ENCODE measurements around the gene RNF26.

RNF26 gene

DNA sequence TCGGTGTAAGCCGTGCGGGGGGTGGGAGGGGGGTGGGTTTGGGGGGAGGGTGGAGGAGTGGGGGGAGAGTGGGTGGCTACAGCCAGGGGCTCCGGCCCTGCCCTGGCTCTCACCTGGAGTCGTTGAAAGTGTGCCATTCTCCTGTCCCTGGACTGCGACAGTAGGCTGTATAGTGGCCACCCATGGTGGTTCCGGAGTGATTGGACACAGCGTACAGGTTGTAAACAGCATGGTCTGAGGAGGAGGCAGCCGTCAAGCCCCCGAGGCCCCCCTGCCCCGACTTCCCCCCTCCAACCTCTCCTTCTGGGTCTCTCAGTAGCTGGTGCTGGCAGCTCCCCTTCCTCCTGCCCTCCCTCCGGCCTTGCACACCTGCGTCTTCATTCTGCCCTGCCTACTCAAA lies 22.7 kb downstream of the RNF26 start:
- H3K9me3 ChIP-seq (ENCODE audit: control extremely low read depth in 1 of 5, control insufficient read depth in 4 of 5, insufficient read depth in 2 of 5, low read depth in 1 of 5, low read length in 4 of 5): no peaks in the 10 kb centered on the region
- ChIA-PET CTCF (interaction anchor here (0.7 to 5.1 kb wide), 13 partner anchors 8 to 175 kb away, joined by 3 to 132 read pairs (median 4); partner anchors contain the start of genes MFRP and USP2), POLR2A (no interaction called here)
- H3K27ac ChIP-seq (ENCODE audit: insufficient read depth in 1 of 2, low read depth in 1 of 2, low read length in 2 of 2, poor library complexity in 1 of 2, severe bottlenecking in 2 of 2): no peak overlapping the region
- no peak for DNase-seq
- peak overlapping the region in 3 of 7 experiments; percentile 71 to 94 (median 75) for H3K4me3 ChIP-seq (ENCODE audit: control insufficient read depth in 1 of 7, extremely low read depth in 1 of 7, insufficient read depth in 4 of 7, low read depth in 2 of 7, low read length in 6 of 7)
- no peaks in the 10 kb centered on the region for H3K36me3 ChIP-seq (ENCODE audit: control insufficient read depth in 4 of 4, insufficient read depth in 4 of 4, low read length in 3 of 4)
- peaks cover 0 to 25% (median 14%) of the 10 kb centered on the region in 4 experiments for H3K4me1 ChIP-seq (ENCODE audit: control extremely low read depth in 1 of 4, control insufficient read depth in 4 of 4, insufficient read depth in 4 of 4, low read length in 3 of 4)
- 74% methylated on average over 5 of the region's 13 CpGs for WGBS (ENCODE audit: insufficient coverage)
- H3K27me3 ChIP-seq (replicated peaks in 2 of 5; ENCODE audit: control insufficient read depth in 4 of 5, insufficient read depth in 5 of 5, low read length in 4 of 5): peaks cover 0 to 15% (median 12%) of the 10 kb centered on the region in 5 experiments

DNA sequence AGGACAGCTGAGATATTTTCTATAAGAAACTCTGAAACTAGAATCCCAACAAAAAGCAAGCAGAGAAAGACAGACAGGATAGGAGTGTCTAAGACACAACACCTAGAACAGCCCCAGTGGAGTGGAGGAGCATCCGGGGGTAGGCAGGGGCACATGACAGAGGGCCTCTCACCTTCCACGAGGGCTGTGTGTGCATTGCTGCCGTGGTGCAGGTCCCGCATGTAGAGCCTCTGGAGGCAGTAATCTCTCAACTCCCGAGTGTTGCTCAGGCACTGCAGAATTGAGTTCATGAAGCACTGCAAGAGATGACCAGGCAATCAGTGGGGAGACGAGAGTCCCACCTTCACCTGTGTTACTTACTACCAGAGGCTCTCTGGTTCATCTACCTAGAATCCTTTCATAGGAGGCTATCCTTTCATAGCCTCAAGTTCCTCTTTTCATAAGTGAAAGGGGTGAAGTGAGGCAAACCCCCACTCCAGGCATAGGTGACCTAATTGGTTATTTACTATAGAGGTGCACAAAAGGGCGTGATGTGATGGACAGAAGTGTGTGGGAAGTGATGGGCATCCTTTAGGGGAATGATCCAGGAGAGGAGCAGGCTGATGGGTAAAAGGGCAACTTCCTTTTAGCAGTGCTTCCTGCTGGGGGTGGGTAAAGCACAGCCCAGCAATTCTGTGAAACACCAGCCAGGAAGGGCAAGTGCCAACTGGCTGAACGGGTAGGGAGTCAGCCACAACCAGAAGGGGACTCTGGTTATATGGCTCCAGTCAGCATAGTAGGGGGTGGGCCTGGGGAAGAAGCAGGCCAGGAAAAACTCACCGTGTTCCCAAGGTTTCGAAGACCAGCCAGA lies 25.3 kb downstream of the RNF26 start:
- CTCF ChIA-PET: interaction anchor here (1.1 to 5.1 kb wide), 4 partner anchors 8 to 116 kb away, joined by 4 to 132 read pairs (median 42); partner anchors contain the start of gene USP2
- POLR2A ChIA-PET: no interaction called here
- peak in 2 of 3 donors; percentile 64 to 70 for DNase-seq
- Histone ChIP-seq H3K36me3 (ENCODE audit: control insufficient read depth in 4 of 4, insufficient read depth in 4 of 4, low read length in 3 of 4) (no peaks in the 10 kb centered on the region), H3K9me3 (ENCODE audit: control extremely low read depth in 1 of 5, control insufficient read depth in 4 of 5, insufficient read depth in 2 of 5, low read depth in 1 of 5, low read length in 4 of 5) (no peaks in the 10 kb centered on the region), H3K27ac (ENCODE audit: insufficient read depth in 1 of 2, low read depth in 1 of 2, low read length in 2 of 2, poor library complexity in 1 of 2, severe bottlenecking in 2 of 2) (no peak overlapping the region), H3K4me1 (ENCODE audit: control extremely low read depth in 1 of 4, control insufficient read depth in 4 of 4, insufficient read depth in 4 of 4, low read length in 3 of 4) (peaks cover 0 to 39% (median 25%) of the 10 kb centered on the region in 4 experiments), H3K27me3 (replicated peaks in 2 of 5; ENCODE audit: control insufficient read depth in 4 of 5, insufficient read depth in 5 of 5, low read length in 4 of 5) (peaks cover 0 to 37% (median 15%) of the 10 kb centered on the region in 5 experiments), H3K4me3 (ENCODE audit: control insufficient read depth in 1 of 7, extremely low read depth in 1 of 7, insufficient read depth in 4 of 7, low read depth in 2 of 7, low read length in 6 of 7) (peak overlapping the region in 1 of 7 experiments; percentile 19)
- WGBS (ENCODE audit: insufficient coverage): 78% methylated on average over 10 of the region's 10 CpGs

DNA sequence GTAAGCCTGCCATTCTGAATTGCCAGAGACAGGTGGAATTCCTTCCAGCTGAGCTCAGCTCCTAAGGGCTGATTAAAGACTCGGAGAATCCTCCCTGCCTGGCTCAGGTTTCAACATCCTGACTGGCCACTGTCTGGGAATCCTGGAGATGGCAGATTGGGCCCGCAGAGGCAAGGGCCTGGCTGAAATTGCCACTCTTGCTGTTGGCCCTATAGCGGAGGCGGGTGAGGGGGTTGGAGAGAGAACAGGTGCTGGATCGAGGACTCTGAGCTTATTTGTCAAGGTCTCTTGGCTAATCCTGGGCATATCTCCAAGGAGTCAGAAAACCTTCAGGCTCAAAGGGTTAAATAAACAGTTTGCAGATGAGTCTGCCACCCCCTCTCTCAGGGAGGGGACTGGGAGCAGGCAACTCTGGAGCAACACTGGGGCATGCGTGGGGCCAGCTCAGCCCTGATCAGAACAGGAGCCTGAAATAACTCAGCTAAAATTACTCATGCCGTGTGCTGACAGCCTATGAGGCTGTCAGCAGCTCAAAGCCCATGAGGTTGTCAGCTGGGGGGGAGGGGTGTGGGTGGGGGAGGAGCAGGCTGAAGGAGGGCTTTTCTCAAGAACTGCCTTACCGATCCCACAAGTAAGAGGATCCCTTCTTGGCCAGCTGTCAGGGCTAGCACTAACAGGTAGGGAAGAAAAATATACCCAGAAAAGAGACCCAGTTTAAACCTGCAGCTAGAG lies 26.9 kb downstream of the RNF26 start:
- Histone ChIP-seq H3K36me3 (ENCODE audit: control insufficient read depth in 4 of 4, insufficient read depth in 4 of 4, low read length in 3 of 4) (no peaks in the 10 kb centered on the region), H3K4me3 (ENCODE audit: control insufficient read depth in 1 of 7, extremely low read depth in 1 of 7, insufficient read depth in 4 of 7, low read depth in 2 of 7, low read length in 6 of 7) (no peak overlapping the region), H3K27ac (ENCODE audit: insufficient read depth in 1 of 2, low read depth in 1 of 2, low read length in 2 of 2, poor library complexity in 1 of 2, severe bottlenecking in 2 of 2) (no peak overlapping the region), H3K9me3 (ENCODE audit: control extremely low read depth in 1 of 5, control insufficient read depth in 4 of 5, insufficient read depth in 2 of 5, low read depth in 1 of 5, low read length in 4 of 5) (no peaks in the 10 kb centered on the region), H3K27me3 (replicated peaks in 2 of 5; ENCODE audit: control insufficient read depth in 4 of 5, insufficient read depth in 5 of 5, low read length in 4 of 5) (peaks cover 3 to 38% (median 22%) of the 10 kb centered on the region in 5 experiments), H3K4me1 (ENCODE audit: control extremely low read depth in 1 of 4, control insufficient read depth in 4 of 4, insufficient read depth in 4 of 4, low read length in 3 of 4) (peaks cover 0 to 41% (median 24%) of the 10 kb centered on the region in 4 experiments)
- 96% methylated on average over 6 of the region's 8 CpGs for WGBS (ENCODE audit: insufficient coverage)
- ChIA-PET POLR2A (interaction anchor here (1.3 kb wide), 1 partner anchor 20 kb away, joined by 3 read pairs; the partner anchor contains the start of gene USP2), CTCF (interaction anchor here (0.9 to 3.3 kb wide), 11 partner anchors 9 to 116 kb away, joined by 3 to 26 read pairs (median 3); partner anchors contain the start of gene USP2)
- no peak for DNase-seq

DNA sequence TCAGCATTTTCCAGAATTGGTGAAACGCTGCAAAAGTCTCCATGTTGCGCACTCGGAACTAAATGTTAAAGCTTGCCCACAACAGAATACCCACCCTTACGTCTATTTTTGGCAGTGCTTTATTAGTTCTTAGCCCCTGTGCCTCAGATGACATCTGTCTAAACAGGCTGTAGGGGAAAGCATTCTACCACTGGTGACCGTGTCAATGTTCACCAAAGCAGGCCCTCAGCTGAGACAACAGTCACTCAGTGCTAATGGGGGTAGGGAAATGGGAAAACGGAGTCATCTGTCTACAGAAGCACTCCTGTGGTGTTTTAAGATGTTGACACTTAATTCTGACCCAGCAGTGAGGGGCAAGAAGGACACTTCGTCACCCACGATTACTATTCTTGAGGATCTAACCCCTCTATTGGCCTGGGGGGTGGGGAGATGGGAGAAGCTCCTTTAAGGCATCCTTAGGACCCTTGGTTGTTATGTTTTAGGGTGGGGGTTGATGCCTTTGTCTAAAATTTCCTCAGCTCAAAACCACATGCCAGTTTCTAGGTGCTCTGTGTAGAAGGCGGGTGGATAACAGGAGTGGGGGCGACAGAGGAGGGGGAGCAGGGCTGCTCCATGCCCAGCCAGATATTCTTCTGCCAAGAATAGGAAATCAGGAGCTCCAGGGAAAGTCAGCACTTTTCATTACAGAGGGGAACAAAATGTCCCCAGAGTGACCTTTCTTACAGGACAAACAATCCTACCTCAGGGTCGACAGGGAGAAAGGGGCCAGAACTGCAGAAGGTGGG lies 27.8 kb downstream of the RNF26 start:
- 100% methylated on average over 7 of the region's 11 CpGs for WGBS (ENCODE audit: insufficient coverage)
- no peaks in the 10 kb centered on the region for H3K9me3 ChIP-seq (ENCODE audit: control extremely low read depth in 1 of 5, control insufficient read depth in 4 of 5, insufficient read depth in 2 of 5, low read depth in 1 of 5, low read length in 4 of 5)
- no peak overlapping the region for H3K4me3 ChIP-seq (ENCODE audit: control insufficient read depth in 1 of 7, extremely low read depth in 1 of 7, insufficient read depth in 4 of 7, low read depth in 2 of 7, low read length in 6 of 7)
- no peaks in the 10 kb centered on the region for H3K36me3 ChIP-seq (ENCODE audit: control insufficient read depth in 4 of 4, insufficient read depth in 4 of 4, low read length in 3 of 4)
- POLR2A ChIA-PET: no interaction called here
- H3K4me1 ChIP-seq (ENCODE audit: control extremely low read depth in 1 of 4, control insufficient read depth in 4 of 4, insufficient read depth in 4 of 4, low read length in 3 of 4): peaks cover 0 to 38% (median 20%) of the 10 kb centered on the region in 4 experiments
- H3K27ac ChIP-seq (ENCODE audit: insufficient read depth in 1 of 2, low read depth in 1 of 2, low read length in 2 of 2, poor library complexity in 1 of 2, severe bottlenecking in 2 of 2): no peak overlapping the region
- CTCF ChIA-PET: interaction anchor here (1.0 to 3.3 kb wide), 9 partner anchors 12 to 115 kb away, joined by 3 to 26 read pairs (median 4); partner anchors contain the start of gene USP2
- DNase-seq: no peak
- H3K27me3 ChIP-seq (replicated peaks in 2 of 5; ENCODE audit: control insufficient read depth in 4 of 5, insufficient read depth in 5 of 5, low read length in 4 of 5): peaks cover 3 to 44% (median 28%) of the 10 kb centered on the region in 5 experiments

DNA sequence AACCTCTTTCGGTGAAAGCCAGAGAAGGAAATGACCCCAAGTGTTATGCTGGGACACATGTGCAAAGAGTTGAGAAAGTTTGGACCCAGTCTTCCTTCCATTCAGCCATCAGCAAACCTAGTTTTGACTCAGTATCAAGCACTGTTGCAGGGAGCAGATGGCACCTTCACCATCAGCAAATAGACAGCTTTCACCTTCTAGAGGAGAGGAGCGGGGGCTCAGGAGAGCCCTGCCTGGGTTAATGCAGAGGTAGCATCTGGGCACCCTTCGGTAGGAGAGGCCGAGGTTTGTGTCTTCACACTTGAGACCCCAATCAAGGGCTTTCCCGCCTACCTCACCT lies 28.4 kb downstream of the RNF26 start:
- Histone ChIP-seq H3K4me3 (ENCODE audit: control insufficient read depth in 1 of 7, extremely low read depth in 1 of 7, insufficient read depth in 4 of 7, low read depth in 2 of 7, low read length in 6 of 7) (no peak overlapping the region), H3K27me3 (replicated peaks in 2 of 5; ENCODE audit: control insufficient read depth in 4 of 5, insufficient read depth in 5 of 5, low read length in 4 of 5) (peaks cover 3 to 45% (median 29%) of the 10 kb centered on the region in 5 experiments), H3K36me3 (ENCODE audit: control insufficient read depth in 4 of 4, insufficient read depth in 4 of 4, low read length in 3 of 4) (no peaks in the 10 kb centered on the region), H3K9me3 (ENCODE audit: control extremely low read depth in 1 of 5, control insufficient read depth in 4 of 5, insufficient read depth in 2 of 5, low read depth in 1 of 5, low read length in 4 of 5) (no peaks in the 10 kb centered on the region), H3K27ac (ENCODE audit: insufficient read depth in 1 of 2, low read depth in 1 of 2, low read length in 2 of 2, poor library complexity in 1 of 2, severe bottlenecking in 2 of 2) (no peak overlapping the region), H3K4me1 (ENCODE audit: control extremely low read depth in 1 of 4, control insufficient read depth in 4 of 4, insufficient read depth in 4 of 4, low read length in 3 of 4) (peaks cover 0 to 38% (median 20%) of the 10 kb centered on the region in 4 experiments)
- WGBS (ENCODE audit: insufficient coverage): 97% methylated on average over 4 of the region's 5 CpGs
- ChIA-PET CTCF (interaction anchor here (0.7 to 3.3 kb wide), 7 partner anchors 9 to 112 kb away, joined by 3 to 26 read pairs (median 4); partner anchors contain the start of gene USP2), POLR2A (no interaction called here)
- no peak for DNase-seq

DNA sequence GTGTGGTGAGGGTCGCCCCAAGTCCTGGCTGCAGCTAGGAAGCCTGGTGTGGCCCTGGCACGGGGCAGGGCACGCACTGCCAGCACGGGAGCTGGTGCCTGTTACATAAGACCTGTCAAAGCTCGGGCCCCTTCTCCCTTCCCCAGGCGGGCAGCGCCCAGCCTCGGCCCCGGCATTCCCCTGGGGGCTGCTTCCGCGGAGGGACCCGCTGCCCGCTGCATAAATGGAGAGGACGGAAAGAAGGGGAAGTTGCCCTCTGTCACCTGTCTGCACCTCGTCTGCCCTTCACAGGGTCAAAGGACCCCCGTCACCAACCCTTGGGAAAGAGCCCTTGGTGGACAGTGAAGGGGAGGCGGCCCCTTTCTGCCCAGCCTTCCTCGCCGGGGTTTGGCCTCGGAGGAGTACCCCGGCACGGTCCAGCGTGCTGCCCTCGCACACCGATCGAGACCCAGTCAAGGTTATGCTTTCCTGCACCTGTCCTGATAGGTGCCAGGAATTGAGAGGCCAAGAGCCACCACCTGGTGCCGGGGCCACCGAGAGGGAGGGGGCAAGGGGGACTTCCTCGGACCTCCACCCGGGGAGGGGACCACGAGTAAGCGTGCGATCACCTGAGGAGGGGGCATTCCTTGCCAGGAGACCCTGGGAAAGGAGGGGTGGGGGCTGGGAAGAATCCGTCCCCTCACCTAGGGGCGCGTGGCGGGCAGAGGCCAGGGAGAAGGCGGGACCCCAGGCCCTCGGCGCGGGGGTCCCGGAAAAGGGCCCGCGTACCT lies 28.9 kb downstream of the RNF26 start:
- Histone ChIP-seq H3K4me1 (ENCODE audit: control extremely low read depth in 1 of 4, control insufficient read depth in 4 of 4, insufficient read depth in 4 of 4, low read length in 3 of 4) (peaks cover 0 to 38% (median 20%) of the 10 kb centered on the region in 4 experiments), H3K36me3 (ENCODE audit: control insufficient read depth in 4 of 4, insufficient read depth in 4 of 4, low read length in 3 of 4) (no peaks in the 10 kb centered on the region), H3K27me3 (replicated peaks in 2 of 5; ENCODE audit: control insufficient read depth in 4 of 5, insufficient read depth in 5 of 5, low read length in 4 of 5) (peaks cover 3 to 50% (median 29%) of the 10 kb centered on the region in 5 experiments), H3K4me3 (ENCODE audit: control insufficient read depth in 1 of 7, extremely low read depth in 1 of 7, insufficient read depth in 4 of 7, low read depth in 2 of 7, low read length in 6 of 7) (peak overlapping the region in 2 of 7 experiments; percentile 54 to 59), H3K9me3 (ENCODE audit: control extremely low read depth in 1 of 5, control insufficient read depth in 4 of 5, insufficient read depth in 2 of 5, low read depth in 1 of 5, low read length in 4 of 5) (no peaks in the 10 kb centered on the region), H3K27ac (ENCODE audit: insufficient read depth in 1 of 2, low read depth in 1 of 2, low read length in 2 of 2, poor library complexity in 1 of 2, severe bottlenecking in 2 of 2) (no peak overlapping the region)
- ChIA-PET POLR2A (no interaction called here), CTCF (interaction anchor here (0.7 to 3.3 kb wide), 4 partner anchors 8 to 111 kb away, joined by 3 to 26 read pairs (median 6); no protein-coding TSS in a partner anchor)
- DNase-seq: no peak
- 40% methylated on average over 34 of the region's 44 CpGs for WGBS (ENCODE audit: insufficient coverage)
